ENCODE data around the gene PAPPA2. TPM values are rescaled to one million over a fixed set of nuclear protein-coding genes. Genes with fewer than 3 reads are reported as not detected.

PAPPA2 gene
- total and polyA plus RNA-seq, 9 donors, result 0.01 to 0.69 (median 0.32) TPM; not detected in 4

DNA sequence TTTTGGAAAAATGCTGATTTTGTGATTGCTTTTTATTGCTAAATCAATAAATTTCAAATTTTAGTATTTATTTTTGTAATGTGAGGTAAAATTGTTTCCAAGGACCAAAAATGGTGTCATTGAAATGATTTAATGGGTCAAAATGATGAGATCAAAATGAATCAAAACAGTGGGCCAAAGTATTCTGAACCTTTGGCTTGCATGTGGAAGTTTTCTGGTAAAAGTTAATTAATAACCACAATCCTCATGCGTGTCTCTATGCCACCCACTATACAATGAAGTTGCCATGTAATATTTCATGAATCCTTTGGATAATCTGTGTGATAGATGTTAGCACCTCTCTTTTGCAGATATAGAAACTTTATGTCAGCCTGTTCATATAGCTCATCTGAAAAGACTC, 83.8 kb downstream of the PAPPA2 start:
- Histone ChIP-seq H3K4me3 (no peak overlapping the region), H3K27me3 (no peaks in the 10 kb centered on the region), H3K36me3 (no peaks in the 10 kb centered on the region), H3K27ac (no peak overlapping the region), H3K9me3 (no peaks in the 10 kb centered on the region), H3K4me1 (ENCODE audit: insufficient read depth) (no peaks in the 10 kb centered on the region)
- no peak for DNase-seq
- WGBS, 3 donors, result 78 to 87% (median 80%) methylated on average over 1 of the region's 1 CpG
- TF ChIP-seq CTCF (IDR thresholded peaks at IDR 0.05), result no peak
- intact Hi-C loops (cut with DNase I), result no loop called here

DNA sequence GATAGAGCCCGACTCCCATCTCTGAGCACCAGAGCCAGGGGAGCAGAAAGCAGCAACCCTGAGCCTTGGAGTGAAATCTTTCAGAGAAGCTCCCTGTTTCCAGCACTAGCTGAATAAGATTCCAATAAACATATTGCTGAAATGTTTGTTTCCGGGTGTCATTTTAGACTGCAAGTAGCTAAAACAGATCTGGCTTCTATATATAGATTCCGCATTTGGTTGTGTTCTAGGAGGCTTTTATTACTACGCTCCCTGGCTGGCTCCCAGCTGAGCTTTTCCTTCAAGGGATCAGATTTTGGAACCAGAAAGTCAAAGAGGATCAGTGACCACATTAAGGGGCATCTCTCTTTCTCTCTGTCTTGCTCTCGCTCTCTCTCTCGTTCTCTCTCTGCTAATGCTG, 88.2 kb downstream of the PAPPA2 start:
- no peaks in the 10 kb centered on the region for H3K4me1 ChIP-seq (ENCODE audit: insufficient read depth)
- TF ChIP-seq CTCF (IDR thresholded peaks at IDR 0.05), result no peak
- no peak for TF ChIP-seq EP300 (IDR thresholded peaks at IDR 0.05)
- TF ChIP-seq POLR2A (IDR thresholded peaks at IDR 0.05), result no peak
- H3K27ac ChIP-seq, result no peak overlapping the region
- no peak overlapping the region for H3K4me3 ChIP-seq
- 35 to 43% (median 37%) methylated on average over 6 of the region's 6 CpGs for WGBS, 3 donors
- no peaks in the 10 kb centered on the region for H3K36me3 ChIP-seq
- intact Hi-C loops (cut with DNase I), result loop anchor here in 1 of 4 donors (10.0 kb wide), 1 partner anchor 294 kb away; no protein-coding TSS in a partner anchor
- DNase-seq, result no peak
- no peaks in the 10 kb centered on the region for H3K9me3 ChIP-seq
- H3K27me3 ChIP-seq, result no peaks in the 10 kb centered on the region

DNA sequence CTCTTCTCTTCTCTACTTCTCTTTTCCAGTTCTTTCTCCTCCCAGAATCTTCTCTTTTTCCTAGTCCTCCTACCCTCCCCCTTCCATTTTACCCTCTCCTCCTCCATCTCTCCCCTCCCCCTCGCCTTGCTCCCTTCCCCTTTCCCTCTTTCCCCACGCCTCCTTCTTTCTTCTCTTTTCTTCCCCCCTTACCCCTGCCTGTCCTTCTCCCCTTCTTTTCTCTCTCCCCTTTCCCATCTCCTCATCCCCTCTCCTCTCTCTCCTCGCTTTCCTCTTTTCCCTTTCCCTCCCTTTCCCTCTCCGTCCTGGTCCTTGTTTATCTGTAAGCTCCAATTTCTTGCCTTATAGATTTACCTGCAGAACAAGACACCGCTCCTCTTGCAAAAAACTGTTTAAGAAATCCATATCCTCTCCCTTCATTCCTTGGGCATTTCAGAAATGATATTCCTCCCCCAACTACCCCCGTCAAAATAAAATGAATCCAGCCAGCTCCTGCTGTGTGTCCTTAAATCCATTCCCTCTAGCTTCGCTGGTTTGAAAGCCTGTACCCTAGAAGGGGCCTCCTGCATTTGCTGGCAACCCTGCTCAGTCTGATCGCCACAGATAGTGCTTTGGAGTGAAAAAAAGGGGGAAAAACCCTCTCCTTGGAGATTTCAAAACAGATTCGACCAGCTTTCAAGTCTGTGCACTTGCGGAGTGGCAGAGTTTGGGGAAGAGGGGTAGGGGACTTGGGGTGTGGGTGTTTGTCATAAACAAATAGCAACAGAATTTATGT, 89.4 kb downstream of the PAPPA2 start:
- TF ChIP-seq POLR2A (IDR thresholded peaks at IDR 0.05) (no peak), CTCF (IDR thresholded peaks at IDR 0.05) (no peak), EP300 (IDR thresholded peaks at IDR 0.05) (no peak)
- no peak for DNase-seq
- H3K27ac ChIP-seq, result no peak overlapping the region
- H3K9me3 ChIP-seq, result no peaks in the 10 kb centered on the region
- H3K4me1 ChIP-seq (ENCODE audit: insufficient read depth), result no peaks in the 10 kb centered on the region
- intact Hi-C loops (cut with DNase I), result loop anchor here in 1 of 4 donors (10.0 kb wide), 1 partner anchor 292 kb away; no protein-coding TSS in a partner anchor
- 15 to 34% (median 19%) methylated on average over 10 of the region's 10 CpGs for WGBS, 3 donors
- no peaks in the 10 kb centered on the region for H3K27me3 ChIP-seq
- no peak overlapping the region for H3K4me3 ChIP-seq
- H3K36me3 ChIP-seq, result no peaks in the 10 kb centered on the region

DNA sequence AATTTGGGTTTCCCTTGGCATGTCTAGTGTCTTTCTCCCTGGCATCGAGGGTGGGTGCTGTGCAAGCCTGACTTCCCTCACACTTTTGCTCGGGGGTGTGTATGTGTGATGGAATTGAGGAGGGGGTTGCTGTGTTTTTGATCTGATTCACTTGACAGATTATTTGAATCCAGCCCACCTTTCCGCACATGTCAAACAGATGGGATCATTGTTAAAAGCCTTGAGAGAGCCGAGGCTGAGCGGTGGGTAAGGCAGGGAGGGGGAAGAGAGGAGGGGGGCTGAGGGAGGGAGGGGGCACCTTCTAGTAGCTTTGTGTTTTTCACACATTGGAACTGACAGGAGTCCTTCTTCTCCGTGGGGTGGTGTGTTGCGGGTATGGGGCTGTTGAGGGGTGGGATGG, 90.0 kb downstream of the PAPPA2 start:
- Histone ChIP-seq H3K4me1 (ENCODE audit: insufficient read depth) (no peaks in the 10 kb centered on the region), H3K36me3 (no peaks in the 10 kb centered on the region), H3K9me3 (no peaks in the 10 kb centered on the region), H3K4me3 (no peak overlapping the region), H3K27me3 (no peaks in the 10 kb centered on the region), H3K27ac (no peak overlapping the region)
- 9 to 20% (median 13%) methylated on average over 7 of the region's 7 CpGs for WGBS, 3 donors
- TF ChIP-seq POLR2A (IDR thresholded peaks at IDR 0.05), result no peak
- intact Hi-C loops (cut with DNase I), result loop anchor here in 1 of 4 donors (10.0 kb wide), 1 partner anchor 292 kb away; no protein-coding TSS in a partner anchor
- DNase-seq, result no peak

GRCh38 chr1:176556288-176556687, 93.3 kb downstream of the PAPPA2 start:
- no peaks in the 10 kb centered on the region for H3K36me3 ChIP-seq
- H3K4me3 ChIP-seq, result no peak overlapping the region
- 68 to 79% (median 76%) methylated on average over 6 of the region's 6 CpGs for WGBS, 3 donors
- intact Hi-C loops (cut with DNase I), result loop anchor here in 1 of 4 donors (10.0 kb wide), 1 partner anchor 289 kb away; no protein-coding TSS in a partner anchor
- DNase-seq, result peak in 1 of 5 donors; percentile 16
- H3K27ac ChIP-seq, result no peak overlapping the region
- no peaks in the 10 kb centered on the region for H3K27me3 ChIP-seq
- TF ChIP-seq POLR2A (IDR thresholded peaks at IDR 0.05) (no peak), EP300 (IDR thresholded peaks at IDR 0.05) (no peak), CTCF (IDR thresholded peaks at IDR 0.05) (no peak)
- no peaks in the 10 kb centered on the region for H3K4me1 ChIP-seq (ENCODE audit: insufficient read depth)
- no peaks in the 10 kb centered on the region for H3K9me3 ChIP-seq
